Omental fat pad (tissue), 4 donors: ENCODE results near the gene CACNA1I. TPM values are rescaled to one million over a fixed set of nuclear protein-coding genes. Genes with fewer than 3 reads are reported as not detected.

ENCODE experiments used
- ATAC-seq: fragments of 150-250 bp; one replicate; pipeline ENCODE4 v1.9.1; 2016; ENCODE audit warnings: mild to moderate bottlenecking, moderate library complexity; ENCODE audit not compliant: low FRiP score
- DNase-seq: peaks from one replicate; pipeline ENCODE4 v3.0.0-alpha.2; 2019; ENCODE audit warnings: low spot score
- total RNA-seq, 4 donors: library from RNA; depleted of rRNA; stranded (reverse); fragments of >200 nt; gene quantifications; one replicate each; pipeline ENCODE4 v1.1.0, GENCODE V29; 2016
- TF ChIP-seq, protein P1 (sequence below), 3 donors: fragments of 450-650 bp; IDR thresholded peaks; one replicate each; pipeline ENCODE4 v1.5.1; 2016 to 2017; ENCODE audit warnings: antibody characterized with exemption in 3 of 3, mild to moderate bottlenecking in 3 of 3, moderate library complexity in 2 of 3

The CACNA1I gene
- total RNA-seq, 4 donors from 2014 or later: 0.09 to 0.38 (median 0.26) TPM

DNA sequence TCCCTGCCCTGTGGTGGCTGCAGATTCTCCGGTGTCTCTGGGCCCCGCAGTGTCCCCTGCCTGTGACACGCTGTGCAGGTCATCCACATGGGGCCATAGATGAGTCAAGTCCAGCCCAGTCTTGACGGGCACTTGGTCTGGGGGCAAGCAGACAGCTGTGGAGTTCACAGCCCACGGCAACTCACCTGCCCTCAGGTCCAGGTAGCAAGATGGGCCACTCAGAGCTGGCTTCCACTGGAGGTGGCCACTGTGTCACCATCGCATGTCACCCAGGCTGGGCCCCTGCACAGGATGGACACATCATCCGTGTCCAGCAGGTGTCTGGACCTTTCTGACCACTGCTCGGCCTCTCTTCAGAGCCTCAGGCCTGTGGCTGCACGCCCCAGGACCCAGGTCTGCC, 109.9 kb downstream of the CACNA1I start:
- TF ChIP-seq, protein P1, sequence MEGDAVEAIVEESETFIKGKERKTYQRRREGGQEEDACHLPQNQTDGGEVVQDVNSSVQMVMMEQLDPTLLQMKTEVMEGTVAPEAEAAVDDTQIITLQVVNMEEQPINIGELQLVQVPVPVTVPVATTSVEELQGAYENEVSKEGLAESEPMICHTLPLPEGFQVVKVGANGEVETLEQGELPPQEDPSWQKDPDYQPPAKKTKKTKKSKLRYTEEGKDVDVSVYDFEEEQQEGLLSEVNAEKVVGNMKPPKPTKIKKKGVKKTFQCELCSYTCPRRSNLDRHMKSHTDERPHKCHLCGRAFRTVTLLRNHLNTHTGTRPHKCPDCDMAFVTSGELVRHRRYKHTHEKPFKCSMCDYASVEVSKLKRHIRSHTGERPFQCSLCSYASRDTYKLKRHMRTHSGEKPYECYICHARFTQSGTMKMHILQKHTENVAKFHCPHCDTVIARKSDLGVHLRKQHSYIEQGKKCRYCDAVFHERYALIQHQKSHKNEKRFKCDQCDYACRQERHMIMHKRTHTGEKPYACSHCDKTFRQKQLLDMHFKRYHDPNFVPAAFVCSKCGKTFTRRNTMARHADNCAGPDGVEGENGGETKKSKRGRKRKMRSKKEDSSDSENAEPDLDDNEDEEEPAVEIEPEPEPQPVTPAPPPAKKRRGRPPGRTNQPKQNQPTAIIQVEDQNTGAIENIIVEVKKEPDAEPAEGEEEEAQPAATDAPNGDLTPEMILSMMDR (IDR thresholded peaks at IDR 0.05): no peak
- ATAC-seq: no peak

DNA sequence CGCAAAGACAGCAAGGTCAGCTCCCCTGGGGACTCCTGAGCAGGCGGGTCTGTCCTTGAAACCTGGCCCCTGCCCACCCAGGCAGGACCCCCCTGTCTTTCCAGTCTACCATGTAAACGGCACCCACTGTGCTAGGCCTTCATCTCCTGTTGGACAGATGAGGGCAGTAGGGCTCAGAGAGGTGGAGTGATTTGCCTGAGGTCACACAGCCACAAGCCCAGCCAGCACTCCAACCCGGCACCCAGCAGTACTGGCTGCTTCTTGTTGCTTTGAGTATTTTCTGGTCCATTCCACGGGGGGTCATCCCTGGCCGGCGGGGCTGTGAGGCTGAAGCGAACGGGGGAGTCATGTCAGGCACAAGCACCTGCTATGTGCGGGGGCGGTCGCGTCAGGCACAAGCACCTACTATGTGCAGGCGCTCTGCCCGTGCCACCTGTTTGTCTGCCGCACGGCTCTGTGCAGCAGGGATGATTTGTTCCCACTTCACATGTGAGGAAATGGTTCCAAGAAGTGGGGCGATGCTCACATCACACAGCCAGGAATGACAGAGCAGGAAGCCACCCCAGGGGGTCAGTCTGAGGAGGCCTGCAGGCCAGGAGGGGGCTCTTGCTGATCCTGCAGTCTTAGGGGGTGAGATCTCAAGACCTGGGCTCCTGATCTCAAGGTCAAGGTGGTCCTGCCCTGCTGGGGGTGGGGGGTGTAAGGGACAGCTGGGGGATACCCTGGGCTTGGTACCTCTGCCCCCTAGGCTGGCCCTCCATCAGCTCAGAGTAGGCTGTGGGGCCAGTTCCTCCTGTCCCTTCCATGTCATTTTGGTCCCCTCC, 110.7 kb downstream of the CACNA1I start:
- TF ChIP-seq, protein P1 (IDR thresholded peaks at IDR 0.05): no peak
- ATAC-seq (no peak), DNase-seq (no peak)

More for the DNA sequence above, 109.9 kb downstream of the CACNA1I start:
- DNase-seq: no peak

DNA sequence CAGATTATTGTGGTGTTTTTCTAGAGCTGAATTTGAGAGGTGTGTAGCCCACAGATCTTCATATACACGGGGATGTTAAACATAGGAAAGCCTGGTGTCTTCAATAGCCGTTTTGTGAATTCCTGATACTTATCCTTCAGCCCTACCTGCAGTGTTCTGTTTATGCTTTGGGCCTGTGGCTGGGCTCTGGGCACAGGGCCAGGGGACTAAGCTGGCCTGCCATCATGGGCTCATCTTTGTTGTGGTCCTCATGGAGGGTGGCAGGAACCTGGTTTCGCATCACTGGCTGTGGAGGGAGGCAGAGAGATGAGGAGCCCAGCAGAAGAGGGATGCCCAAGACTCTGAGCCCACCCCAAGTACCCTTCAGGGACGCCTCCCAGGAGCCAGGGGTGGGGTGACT, 112.4 kb downstream of the CACNA1I start:
- TF ChIP-seq, protein P1 (IDR thresholded peaks at IDR 0.05): no peak
- ATAC-seq (no peak), DNase-seq (no peak)

DNA sequence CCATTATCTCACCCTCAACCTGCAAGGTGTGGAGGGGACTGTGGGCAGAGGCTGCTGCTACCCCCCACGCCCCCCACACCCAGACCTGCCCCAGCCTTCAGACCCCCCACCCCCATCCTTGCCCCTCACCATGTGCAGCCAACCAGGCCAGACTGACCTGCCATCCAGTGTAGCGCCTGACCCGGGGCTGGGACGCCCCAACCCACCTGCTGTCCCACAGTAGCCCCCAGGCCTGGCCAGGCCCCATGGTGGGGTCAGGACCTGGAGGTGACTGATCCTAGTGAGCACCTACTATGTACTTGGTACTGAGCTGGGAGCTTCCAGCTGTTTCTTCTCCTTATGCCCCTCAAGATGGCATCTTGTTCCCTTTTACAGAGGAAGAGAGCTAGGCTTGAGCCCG, 113.1 kb downstream of the CACNA1I start:
- ATAC-seq: no peak

DNA sequence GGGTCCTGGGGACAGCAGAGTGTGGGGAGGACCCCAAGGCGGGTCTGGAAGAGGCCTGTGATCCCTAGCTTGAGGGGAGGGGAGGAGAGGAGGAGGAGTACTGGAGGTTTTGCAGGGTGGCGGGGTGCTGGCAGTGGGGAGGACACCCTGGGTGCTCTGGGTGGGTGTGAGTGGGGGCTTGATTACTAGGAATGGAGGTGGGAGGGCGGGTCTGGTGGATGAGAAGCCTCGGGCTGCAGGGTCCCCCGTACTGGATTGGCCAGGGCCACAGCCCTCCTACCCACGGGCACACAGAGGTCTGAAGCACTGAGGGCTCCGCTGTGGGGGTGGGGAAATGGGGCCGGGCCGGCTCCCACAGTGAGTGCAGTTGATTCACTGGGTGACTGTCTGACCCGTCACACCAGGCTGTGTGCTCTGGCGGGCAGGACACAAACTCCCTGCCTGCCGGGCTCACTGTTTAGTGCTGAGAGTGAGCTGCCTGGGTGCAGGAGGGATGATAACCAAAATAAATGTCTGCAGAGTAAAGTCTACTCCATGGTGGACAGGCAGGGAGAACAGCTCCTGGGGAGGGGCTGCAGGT, 114.2 kb downstream of the CACNA1I start:
- TF ChIP-seq, protein P1 (IDR thresholded peaks at IDR 0.05): no peak
- ATAC-seq: no peak
- DNase-seq: no peak

More for the DNA sequence above, 113.1 kb downstream of the CACNA1I start:
- TF ChIP-seq, protein P1 (IDR thresholded peaks at IDR 0.05): no peak
- no peak for DNase-seq

DNA sequence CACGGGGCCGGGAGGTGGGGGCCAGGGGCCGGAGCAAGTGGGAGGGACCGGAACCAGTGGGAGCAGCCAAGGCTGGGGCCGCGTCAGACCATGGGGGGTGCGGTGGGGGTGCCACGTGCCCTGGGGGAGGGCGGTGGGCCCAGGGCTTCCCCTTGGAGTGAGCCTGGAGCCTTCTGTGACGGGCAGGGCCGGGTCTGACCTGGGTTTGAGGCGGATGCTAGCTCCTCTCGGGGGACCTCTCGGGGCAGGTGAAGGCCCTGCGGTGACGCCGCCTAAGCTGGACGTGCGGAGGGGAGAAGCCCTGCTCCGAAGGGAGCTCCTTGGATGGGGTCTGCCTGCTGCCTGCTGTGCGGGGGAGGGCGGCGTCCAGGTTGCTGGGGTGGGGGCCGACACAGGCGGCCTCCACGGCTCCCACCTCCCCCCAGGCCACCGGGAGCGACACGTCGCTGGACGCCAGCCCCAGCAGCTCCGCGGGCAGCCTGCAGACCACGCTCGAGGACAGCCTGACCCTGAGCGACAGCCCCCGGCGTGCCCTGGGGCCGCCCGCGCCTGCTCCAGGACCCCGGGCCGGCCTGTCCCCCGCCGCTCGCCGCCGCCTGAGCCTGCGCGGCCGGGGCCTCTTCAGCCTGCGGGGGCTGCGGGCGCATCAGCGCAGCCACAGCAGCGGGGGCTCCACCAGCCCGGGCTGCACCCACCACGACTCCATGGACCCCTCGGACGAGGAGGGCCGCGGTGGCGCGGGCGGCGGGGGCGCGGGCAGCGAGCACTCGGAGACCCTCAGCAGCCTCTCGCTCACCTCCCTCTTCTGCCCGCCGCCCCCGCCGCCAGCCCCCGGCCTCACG, 115.0 kb downstream of the CACNA1I start:
- TF ChIP-seq, protein P1 (IDR thresholded peaks at IDR 0.05): no peak
- DNase-seq (no peak), ATAC-seq (no peak)
